Measurements from ENCODE around the gene TM6SF1.

DNA sequence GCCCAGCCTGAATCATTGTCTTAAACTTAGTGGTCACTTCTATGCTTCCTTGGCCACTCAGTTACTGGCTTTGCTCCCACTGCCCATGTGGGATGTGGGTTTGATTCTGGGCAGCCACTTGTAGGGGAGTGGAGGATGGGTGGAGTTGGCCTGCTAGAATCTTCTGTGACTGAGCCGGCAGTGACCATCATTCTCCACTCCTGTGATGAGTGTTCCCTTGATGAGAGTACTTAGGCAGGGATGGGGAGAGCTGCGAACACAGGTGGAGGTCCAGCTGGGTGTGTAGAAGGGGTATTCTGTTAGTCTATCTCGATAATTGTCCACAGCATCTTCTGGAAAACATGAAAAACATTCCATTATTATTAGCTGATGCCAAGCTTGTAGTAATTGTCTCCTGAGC lies 8.0 kb downstream of the TM6SF1 start:
- TF ChIP-seq, protein P1, sequence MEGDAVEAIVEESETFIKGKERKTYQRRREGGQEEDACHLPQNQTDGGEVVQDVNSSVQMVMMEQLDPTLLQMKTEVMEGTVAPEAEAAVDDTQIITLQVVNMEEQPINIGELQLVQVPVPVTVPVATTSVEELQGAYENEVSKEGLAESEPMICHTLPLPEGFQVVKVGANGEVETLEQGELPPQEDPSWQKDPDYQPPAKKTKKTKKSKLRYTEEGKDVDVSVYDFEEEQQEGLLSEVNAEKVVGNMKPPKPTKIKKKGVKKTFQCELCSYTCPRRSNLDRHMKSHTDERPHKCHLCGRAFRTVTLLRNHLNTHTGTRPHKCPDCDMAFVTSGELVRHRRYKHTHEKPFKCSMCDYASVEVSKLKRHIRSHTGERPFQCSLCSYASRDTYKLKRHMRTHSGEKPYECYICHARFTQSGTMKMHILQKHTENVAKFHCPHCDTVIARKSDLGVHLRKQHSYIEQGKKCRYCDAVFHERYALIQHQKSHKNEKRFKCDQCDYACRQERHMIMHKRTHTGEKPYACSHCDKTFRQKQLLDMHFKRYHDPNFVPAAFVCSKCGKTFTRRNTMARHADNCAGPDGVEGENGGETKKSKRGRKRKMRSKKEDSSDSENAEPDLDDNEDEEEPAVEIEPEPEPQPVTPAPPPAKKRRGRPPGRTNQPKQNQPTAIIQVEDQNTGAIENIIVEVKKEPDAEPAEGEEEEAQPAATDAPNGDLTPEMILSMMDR (IDR thresholded peaks at IDR 0.05 in 4 of 5, conservative IDR thresholded peaks at IDR 0.05 in 1 of 5) = no peak
- TF ChIP-seq POLR2A (IDR thresholded peaks at IDR 0.05) = no peak

Measured in gastrocnemius medialis (tissue), 4 donors.